ENCODE measurements around the gene TMEM248. TPM values are rescaled to one million over a fixed set of nuclear protein-coding genes. Genes with fewer than 3 reads are reported as not detected.
"Not testable (repeated sequence)": the region's sequence is repeated elsewhere in the genome, so short reads cannot be mapped to it uniquely, and the experiment has no call there.

Gene TMEM248
- total RNA-seq, 1 experiment from 2014 or later, result 59.3 TPM

DNA sequence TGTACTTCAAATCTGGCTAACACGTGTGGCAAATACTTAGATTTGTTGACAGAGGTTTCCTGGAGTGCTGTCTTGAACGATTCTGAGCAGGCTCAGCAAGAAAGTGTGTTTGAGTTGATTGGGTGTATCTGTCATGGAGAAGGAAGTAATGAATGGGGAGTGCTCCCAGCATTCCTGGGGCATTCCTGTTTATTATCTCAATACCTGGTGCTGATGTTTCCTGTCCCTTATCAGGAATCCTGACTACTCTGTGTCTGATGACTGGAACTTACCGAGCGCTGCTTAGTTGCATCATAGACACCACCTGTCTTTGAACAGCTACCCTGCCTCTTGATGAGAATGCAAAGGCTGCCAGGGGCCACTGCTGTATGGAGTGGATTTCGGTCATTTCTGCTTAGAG lies 41.0 kb upstream of the TMEM248 start:
- Histone ChIP-seq H3K9me3 (ENCODE audit: control insufficient read depth in 1 of 2, insufficient read depth in 1 of 2, low read depth in 1 of 2, low read length in 2 of 2) (no peaks in the 10 kb centered on the region), H3K9ac (ENCODE audit: low read length) (no peak overlapping the region), H3K36me3 (ENCODE audit: control insufficient read depth in 1 of 2, insufficient read depth in 2 of 2, low read length in 2 of 2) (no peaks in the 10 kb centered on the region), H3K9me2 (ENCODE audit: insufficient read depth) (no peaks in the 10 kb centered on the region), H3K79me2 (ENCODE audit: insufficient read depth, low read length) (no peaks in the 10 kb centered on the region), H3K4me2 (ENCODE audit: low read length) (no peak overlapping the region), H2AFZ (ENCODE audit: low read depth, low read length, poor library complexity, severe bottlenecking) (no peak overlapping the region), H3K27me3 (ENCODE audit: insufficient read depth, low read length) (no peaks in the 10 kb centered on the region), H3K27ac (ENCODE audit: low read depth, low read length) (no peak overlapping the region), H3K4me3 (replicated peaks in 1 of 2; ENCODE audit: low read depth in 1 of 2, low read length in 2 of 2) (no peak overlapping the region), H3K4me1 (ENCODE audit: control insufficient read depth in 1 of 2, insufficient read depth in 2 of 2, low read length in 2 of 2) (peaks cover 0 to 14% of the 10 kb centered on the region in 2 experiments; a peak in 1 of 4 replicates), H4K20me1 (ENCODE audit: insufficient read depth) (no peaks in the 10 kb centered on the region)
- intact Hi-C loops (cut with micrococcal nuclease), result no loop called here
- POLR2A ChIA-PET, result no interaction called here
- RAD21 ChIA-PET (ENCODE audit: low non-redundant PET in 1 of 2, low total read pairs in 2 of 2, uncharacterized antibody in 2 of 2, unreplicated experiment in 2 of 2), result no interaction called here
- TF ChIP-seq, protein P1, sequence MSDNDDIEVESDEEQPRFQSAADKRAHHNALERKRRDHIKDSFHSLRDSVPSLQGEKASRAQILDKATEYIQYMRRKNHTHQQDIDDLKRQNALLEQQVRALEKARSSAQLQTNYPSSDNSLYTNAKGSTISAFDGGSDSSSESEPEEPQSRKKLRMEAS (IDR thresholded peaks at IDR 0.05), result no peak
- TF ChIP-seq FOSL1 (IDR thresholded peaks at IDR 0.05; ENCODE audit: low read depth) (no peak), POLR2A (IDR thresholded peaks at IDR 0.05; ENCODE audit: borderline replicate concordance, extremely low read depth, insufficient read depth, insufficient read length) (no peak), SP1 (IDR thresholded peaks at IDR 0.05; ENCODE audit: low read depth) (no peak), ZNF274 (IDR thresholded peaks at IDR 0.05; ENCODE audit: low read depth, low read length) (no peak), EZH2 (IDR thresholded peaks at IDR 0.05) (no peak), CEBPB (IDR thresholded peaks at IDR 0.05; ENCODE audit: low read depth) (no peak), SIN3A (IDR thresholded peaks at IDR 0.05; ENCODE audit: low read depth) (no peak), JUND (IDR thresholded peaks at IDR 0.05) (no peak)
- BruUV-seq (replicated peaks), result no TSS peak
- CTCF ChIA-PET, result no interaction called here
- ATAC-seq (no peak), DNase-seq (ENCODE audit: low read depth, low spot score) (no peak)

DNA sequence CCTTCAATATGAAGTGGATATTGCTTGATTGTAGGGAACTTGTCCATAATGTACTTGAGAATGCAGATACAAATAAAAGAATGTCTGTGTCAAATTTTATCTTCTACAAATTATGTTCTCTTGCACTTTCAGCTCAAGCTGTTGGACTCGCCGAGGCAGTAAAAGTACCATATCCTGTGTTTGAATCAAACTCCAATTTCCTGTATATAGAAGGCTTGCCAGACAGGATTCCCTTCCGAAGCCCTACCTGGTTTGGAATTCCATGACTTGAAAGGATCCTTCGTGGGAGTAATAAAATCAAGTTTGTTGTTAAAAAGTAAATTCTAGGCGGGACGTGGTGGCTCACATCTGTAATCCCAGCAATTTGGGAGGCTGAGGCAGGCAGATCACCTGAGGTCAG lies 40.4 kb upstream of the TMEM248 start:
- H2AFZ ChIP-seq (ENCODE audit: low read depth, low read length, poor library complexity, severe bottlenecking); H3K27me3 ChIP-seq (ENCODE audit: insufficient read depth, low read length); RAD21 ChIA-PET (ENCODE audit: low non-redundant PET in 1 of 2, low total read pairs in 2 of 2, uncharacterized antibody in 2 of 2, unreplicated experiment in 2 of 2); H3K9ac ChIP-seq (ENCODE audit: low read length); CTCF ChIA-PET; H3K9me3 ChIP-seq (ENCODE audit: control insufficient read depth in 1 of 2, insufficient read depth in 1 of 2, low read depth in 1 of 2, low read length in 2 of 2); POLR2A ChIA-PET; BruUV-seq (replicated peaks); DNase-seq (ENCODE audit: low read depth, low spot score); H3K79me2 ChIP-seq (ENCODE audit: insufficient read depth, low read length); H3K27ac ChIP-seq (ENCODE audit: low read depth, low read length); intact Hi-C loops (cut with micrococcal nuclease); H3K4me2 ChIP-seq (ENCODE audit: low read length); H3K36me3 ChIP-seq (ENCODE audit: control insufficient read depth in 1 of 2, insufficient read depth in 2 of 2, low read length in 2 of 2); H3K9me2 ChIP-seq (ENCODE audit: insufficient read depth); ATAC-seq; H4K20me1 ChIP-seq (ENCODE audit: insufficient read depth); H3K4me3 ChIP-seq (replicated peaks in 1 of 2; ENCODE audit: low read depth in 1 of 2, low read length in 2 of 2): not testable (repeated sequence)
- peaks cover 0 to 14% of the 10 kb centered on the region in 2 experiments; a peak in 1 of 4 replicates for H3K4me1 ChIP-seq (ENCODE audit: control insufficient read depth in 1 of 2, insufficient read depth in 2 of 2, low read length in 2 of 2)
